GM23248 (cell line): Measurements from ENCODE around the gene RERE. TPM values are rescaled to one million over a fixed set of nuclear protein-coding genes. Genes with fewer than 3 reads are reported as not detected.

ENCODE experiments used
- DNase-seq: peaks from one replicate; pipeline ENCODE4 v3.0.0-alpha.2; 2015
- H2AFZ ChIP-seq: fragments of 200-600 bp; sonication (generic); 2 replicates; pipeline ENCODE4 v1.6.1; 2016; ENCODE audit warnings: antibody characterized with exemption
- H3F3A ChIP-seq: fragments of 200-600 bp; sonication (generic); 2 replicates; pipeline ENCODE4 v1.6.1; 2016; ENCODE audit warnings: mild to moderate bottlenecking, antibody characterized with exemption, mixed run types; ENCODE audit not compliant: insufficient read depth
- H3K27ac ChIP-seq: fragments of 200-600 bp; sonication (generic); 2 replicates; pipeline ENCODE4 v1.5.1; 2016; ENCODE audit warnings: mild to moderate bottlenecking
- H3K27me3 ChIP-seq: fragments of 200-600 bp; sonication (generic); replicated peaks from 2 replicates; pipeline ENCODE4 v1.6.1; 2016; ENCODE audit warnings: mild to moderate bottlenecking; ENCODE audit not compliant: insufficient read depth
- H3K36me3 ChIP-seq: fragments of 200-600 bp; sonication (generic); 2 replicates; pipeline ENCODE4 v1.6.1; 2016; ENCODE audit warnings: low read depth, mild to moderate bottlenecking
- H3K4me1 ChIP-seq: fragments of 200-600 bp; sonication (generic); 2 replicates; pipeline ENCODE4 v1.6.1; 2016; ENCODE audit warnings: mild to moderate bottlenecking; ENCODE audit not compliant: insufficient read depth
- H3K4me2 ChIP-seq: fragments of 200-600 bp; sonication (generic); one replicate; pipeline ENCODE4 v1.6.1; 2016; ENCODE audit warnings: mild to moderate bottlenecking; ENCODE audit not compliant: unreplicated experiment
- H3K4me3 ChIP-seq: fragments of 200-600 bp; sonication (generic); 2 replicates; pipeline ENCODE4 v1.5.1; 2016; ENCODE audit warnings: mild to moderate bottlenecking
- H3K79me2 ChIP-seq: fragments of 200-600 bp; sonication (generic); 2 replicates; pipeline ENCODE4 v1.6.1; 2016; ENCODE audit warnings: mild to moderate bottlenecking; ENCODE audit not compliant: insufficient read depth
- H3K9ac ChIP-seq: fragments of 200-600 bp; sonication (generic); 2 replicates; pipeline ENCODE4 v1.6.1; 2016; ENCODE audit warnings: mild to moderate bottlenecking
- H3K9me2 ChIP-seq: fragments of 200-600 bp; sonication (generic); 2 replicates; pipeline ENCODE4 v1.6.1; 2016; ENCODE audit warnings: mixed run types, mild to moderate bottlenecking, moderate library complexity; ENCODE audit not compliant: insufficient read depth
- H3K9me3 ChIP-seq: fragments of 200-600 bp; sonication (generic); one replicate; pipeline ENCODE4 v1.6.1; 2017; ENCODE audit warnings: low read depth
- H4K20me1 ChIP-seq: fragments of 200-600 bp; sonication (generic); 2 replicates; pipeline ENCODE4 v1.6.0; 2016; ENCODE audit not compliant: insufficient read depth
- EZH2 ChIP-seq: fragments of 200-600 bp; sonication (generic); IDR thresholded peaks from 2 replicates; pipeline ENCODE4 v1.6.1; 2018; ENCODE audit warnings: antibody characterized with exemption, mild to moderate bottlenecking; ENCODE audit not compliant: insufficient read depth, poor library complexity, severe bottlenecking
- EZH2phosphoT487 ChIP-seq: fragments of 200-600 bp; sonication (generic); IDR thresholded peaks from 2 replicates; pipeline ENCODE4 v1.6.1; 2018; ENCODE audit warnings: antibody characterized with exemption, moderate library complexity, mild to moderate bottlenecking, low read depth; ENCODE audit not compliant: insufficient read depth
- WGBS, 2 experiments: methylation state at CpG; one replicate each; pipeline ENCODE4 v1.1.6; 2015 to 2017; ENCODE audit warnings: low lambda C conversion rate in 2 of 2, low coverage in 1 of 2; ENCODE audit errors: missing lambda C conversion rate in 2 of 2; 5-methylcytosine and 5-hydroxymethylcytosine counted together
- in situ Hi-C: fragments of 300-500 bp; cut with MboI; formaldehyde crosslinking; loops from 2 replicates; pipeline ENCODE4 v1.15.0; 2020
- polyA plus RNA-seq: library from polyadenylated mRNA; unstranded; fragments of >200 nt; fragmentation: Nextera tagmentation; extraction: Ambion mirVana; gene quantifications from 2 replicates; pipeline ENCODE4 v1.2.1, GENCODE V29; 2016
- total RNA-seq: library from RNA; depleted of rRNA; stranded (reverse); fragments of >200 nt; shearing (Covaris generic); gene quantifications from 2 replicates; pipeline ENCODE4 v1.2.3, GENCODE V29; 2014

The RERE gene
- total and polyA plus RNA-seq, 2 experiments from 2014 or later: 26.0 to 26.2 TPM

GRCh38 chr1:8407652-8408051, 409.8 kb downstream of the RERE start:
- peak overlapping the region; percentile 19 for H3K4me3 ChIP-seq
- WGBS, 2 experiments: 85 to 87% methylated on average over 5 of the region's 5 CpGs
- no peaks in the 10 kb centered on the region for H3K27me3 ChIP-seq
- peak overlapping the region; percentile 80 for H3K27ac ChIP-seq
- in situ Hi-C loops: no loop called here
- no peaks in the 10 kb centered on the region for H4K20me1 ChIP-seq
- peaks cover 53% of the 10 kb centered on the region for H3F3A ChIP-seq
- peaks cover 95% of the 10 kb centered on the region for H3K79me2 ChIP-seq
- no peaks in the 10 kb centered on the region for H3K9me3 ChIP-seq
- H3K9ac ChIP-seq: peak overlapping the region; percentile 62
- TF ChIP-seq EZH2 (no peak), EZH2phosphoT487 (no peak)
- peak overlapping the region; percentile 61 for H3K4me2 ChIP-seq
- no peak overlapping the region for H2AFZ ChIP-seq
- H3K9me2 ChIP-seq: no peaks in the 10 kb centered on the region
- H3K36me3 ChIP-seq: peaks cover 15% of the 10 kb centered on the region; the same call in 1 of the 2 replicates
- H3K4me1 ChIP-seq: peaks cover 58% of the 10 kb centered on the region
- no peak for DNase-seq

- Histone ChIP-seq H3K4me1 (peaks cover 53% of the 10 kb centered on the region), H3K9ac (0 out of 2 replicates have a peak overlapping the region, but pooled peaks have one; percentile 62), H3K9me2 (no peaks in the 10 kb centered on the region), H3K9me3 (no peaks in the 10 kb centered on the region), H3K4me2 (no peak overlapping the region), H3K36me3 (peaks cover 15% of the 10 kb centered on the region), H3F3A (peaks cover 48% of the 10 kb centered on the region), H3K4me3 (no peak overlapping the region), H3K27ac (peak overlapping the region; percentile 80), H3K79me2 (peaks cover 97% of the 10 kb centered on the region), H4K20me1 (no peaks in the 10 kb centered on the region), H3K27me3 (no peaks in the 10 kb centered on the region), H2AFZ (no peak overlapping the region)
- no peak for TF ChIP-seq EZH2phosphoT487
- no peak for TF ChIP-seq EZH2
- 94 to 95% methylated on average over 4 of the region's 4 CpGs for WGBS, 2 experiments
- no peak for DNase-seq
- in situ Hi-C loops: no loop called here
Measured at GRCh38 chr1:8406960-8407359, 410.5 kb downstream of the RERE start.

GRCh38 chr1:8406011-8406410, 411.4 kb downstream of the RERE start:
- Histone ChIP-seq H3K9me3 (no peaks in the 10 kb centered on the region), H3F3A (peaks cover 40% of the 10 kb centered on the region), H3K9me2 (no peaks in the 10 kb centered on the region), H2AFZ (no peak overlapping the region), H3K9ac (no peak overlapping the region), H4K20me1 (no peaks in the 10 kb centered on the region), H3K27ac (no peak overlapping the region), H3K4me3 (no peak overlapping the region), H3K36me3 (peaks cover 15% of the 10 kb centered on the region), H3K27me3 (no peaks in the 10 kb centered on the region), H3K79me2 (peaks cover 97% of the 10 kb centered on the region), H3K4me2 (no peak overlapping the region), H3K4me1 (peaks cover 43% of the 10 kb centered on the region)
- DNase-seq: no peak
- 97 to 98% methylated on average over 7 of the region's 7 CpGs for WGBS, 2 experiments
- no peak for TF ChIP-seq EZH2
- TF ChIP-seq EZH2phosphoT487: no peak
- in situ Hi-C loops: no loop called here

- Histone ChIP-seq H3K27ac (no peak overlapping the region), H3K27me3 (no peaks in the 10 kb centered on the region), H3K9me3 (no peaks in the 10 kb centered on the region), H3K4me1 (peaks cover 31% of the 10 kb centered on the region), H2AFZ (no peak overlapping the region), H3F3A (peaks cover 35% of the 10 kb centered on the region), H4K20me1 (no peaks in the 10 kb centered on the region), H3K79me2 (peaks cover 95% of the 10 kb centered on the region), H3K9ac (no peak overlapping the region), H3K4me2 (no peak overlapping the region), H3K4me3 (no peak overlapping the region), H3K36me3 (peaks cover 15% of the 10 kb centered on the region), H3K9me2 (no peaks in the 10 kb centered on the region)
- TF ChIP-seq EZH2phosphoT487: no peak
- TF ChIP-seq EZH2: no peak
- WGBS, 2 experiments: 91 to 95% methylated on average over 10 of the region's 10 CpGs
- in situ Hi-C loops: no loop called here
- DNase-seq: no peak
Measured at GRCh38 chr1:8404460-8405370, 412.7 kb downstream of the RERE start.
